HG02610 (cell line): ENCODE results near the gene KDM2A.

Experiments used
- ATAC-seq: cut with Tn5 transposase; IDR thresholded peaks from one replicate; pipeline ENCODE4 v1.9.1; 2021; ENCODE audit warnings: mild to moderate bottlenecking, moderate library complexity; ENCODE audit not compliant: unreplicated experiment

Gene KDM2A

GRCh38 chr11:67271205-67271540 is 152.1 kb downstream of the KDM2A start:
- ATAC-seq, result no peak

DNA sequence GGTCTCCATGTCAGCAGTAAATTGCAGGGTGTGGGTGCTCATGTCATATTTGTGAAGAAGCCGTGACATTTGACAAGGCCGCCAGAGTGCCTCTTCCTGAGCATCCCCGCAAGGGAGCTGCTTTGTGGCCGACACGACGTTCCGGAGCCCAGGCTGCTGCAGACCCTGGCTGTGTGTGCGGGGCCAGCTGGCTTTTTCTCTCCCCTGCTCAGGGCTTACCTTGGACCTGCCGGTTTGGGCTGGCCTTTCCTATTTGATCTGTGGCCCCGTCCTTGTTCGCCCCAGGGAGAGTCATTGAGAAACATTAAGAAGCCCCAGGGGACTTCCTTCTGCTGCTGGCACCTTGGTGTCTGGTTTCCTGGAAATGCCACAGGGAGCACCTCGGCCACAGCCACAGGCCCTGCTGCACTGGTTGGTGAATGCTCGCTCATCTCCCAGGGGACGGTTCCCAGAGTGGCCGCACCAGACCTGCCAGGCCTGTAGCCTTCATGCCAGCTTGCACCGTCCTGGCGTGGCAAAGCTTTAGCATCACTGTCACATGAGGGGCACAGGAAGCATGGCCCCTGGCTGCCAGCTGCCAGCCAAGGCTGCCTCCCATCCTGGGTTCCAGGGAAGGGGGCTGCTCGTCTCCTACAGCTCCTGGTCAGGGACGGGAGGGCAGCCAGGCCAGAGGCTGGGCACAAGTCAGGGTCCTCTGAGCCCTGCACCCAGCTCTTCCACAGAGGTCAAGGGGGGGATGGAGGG is 152.7 kb downstream of the KDM2A start:
- no peak for ATAC-seq

DNA sequence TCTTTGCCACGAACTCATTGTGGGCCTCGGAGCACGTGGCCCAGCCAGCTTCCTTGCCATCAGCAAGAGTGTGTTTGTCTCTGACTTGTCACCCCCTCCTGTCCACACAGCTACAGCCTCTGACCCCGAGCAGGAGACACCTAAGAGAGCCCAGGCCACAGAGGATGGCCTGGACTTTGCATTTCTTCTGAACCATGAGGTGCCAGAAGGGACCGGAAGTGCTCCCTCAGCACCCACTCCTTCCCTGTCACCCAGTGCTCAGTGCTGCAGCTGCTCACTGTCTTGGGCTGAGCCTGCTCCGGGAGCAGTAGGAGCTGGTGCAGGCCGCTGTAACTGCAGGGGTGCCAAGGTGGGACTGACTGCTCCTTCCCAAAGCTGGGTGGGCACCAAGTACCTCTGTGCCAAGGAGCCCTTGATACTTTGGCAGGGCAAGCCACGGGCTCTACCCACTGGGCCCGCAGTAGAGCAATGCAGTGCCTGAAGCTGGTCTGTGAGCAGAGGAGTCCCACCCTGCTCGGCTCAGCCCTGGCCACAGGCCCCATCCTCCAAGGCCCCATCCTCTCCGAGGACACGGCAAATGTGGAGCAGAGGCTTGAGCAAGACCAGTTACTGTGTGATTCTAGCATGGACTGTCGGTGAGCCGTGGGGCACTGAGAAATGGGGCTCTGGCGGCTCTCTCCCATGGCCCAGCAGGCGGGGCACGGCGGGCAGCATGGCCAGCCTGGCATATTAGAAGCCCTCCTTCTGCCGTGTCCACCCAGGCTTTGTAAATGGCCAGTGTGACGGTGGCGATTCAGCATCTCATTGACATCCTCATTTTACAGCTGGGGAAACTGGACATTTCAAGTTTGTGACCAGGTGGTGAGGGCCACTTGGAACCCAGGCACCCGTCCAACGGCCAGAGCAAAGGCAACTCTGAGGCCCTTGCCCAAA is 153.5 kb downstream of the KDM2A start:
- ATAC-seq, result no peak

GRCh38 chr11:67273260-67273990 is 154.4 kb downstream of the KDM2A start:
- no peak for ATAC-seq

DNA sequence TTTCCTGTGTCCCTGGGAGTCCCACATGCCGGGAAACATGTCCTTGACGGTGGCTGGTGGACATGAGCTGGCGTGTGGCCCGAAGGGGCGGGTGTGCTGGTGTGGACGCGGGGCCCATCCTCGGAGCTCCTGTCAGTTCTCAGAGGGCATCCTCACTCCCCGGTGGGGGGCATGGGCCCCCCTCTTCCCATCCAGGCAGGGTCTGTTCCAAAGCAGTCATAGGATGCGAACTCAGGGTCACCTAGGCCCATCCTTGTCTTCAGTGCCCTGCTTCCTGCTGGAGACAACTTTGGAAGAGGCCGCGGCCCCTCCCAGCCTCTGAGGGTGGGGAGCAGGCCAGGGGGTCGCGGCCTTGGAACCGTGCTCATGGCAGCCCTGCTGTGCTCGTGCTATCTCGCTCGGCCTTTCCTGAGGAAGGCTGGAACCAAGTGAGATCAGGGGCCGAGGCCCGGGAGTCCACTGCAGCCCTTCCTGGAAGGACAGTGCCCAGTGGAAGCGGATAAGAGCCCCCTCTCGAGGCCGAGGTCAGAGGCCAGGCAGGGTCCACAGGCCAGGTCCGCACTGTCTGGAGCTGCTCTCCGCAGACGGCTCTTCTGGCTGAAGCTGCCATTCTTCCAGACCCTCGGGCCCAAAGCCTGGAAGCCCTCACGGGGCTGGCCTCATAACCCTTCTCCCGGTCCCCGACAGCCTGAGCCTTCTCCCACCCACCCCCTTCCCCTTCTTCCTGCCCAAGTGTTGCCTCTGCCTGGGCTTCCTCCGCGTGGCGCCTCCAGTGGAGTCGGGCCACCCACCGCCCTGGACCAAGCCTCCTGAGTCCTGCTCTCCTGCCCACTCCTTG is 155.9 kb downstream of the KDM2A start:
- ATAC-seq, result no peak

GRCh38 chr11:67275606-67276409 is 156.7 kb downstream of the KDM2A start:
- ATAC-seq, result no peak

DNA sequence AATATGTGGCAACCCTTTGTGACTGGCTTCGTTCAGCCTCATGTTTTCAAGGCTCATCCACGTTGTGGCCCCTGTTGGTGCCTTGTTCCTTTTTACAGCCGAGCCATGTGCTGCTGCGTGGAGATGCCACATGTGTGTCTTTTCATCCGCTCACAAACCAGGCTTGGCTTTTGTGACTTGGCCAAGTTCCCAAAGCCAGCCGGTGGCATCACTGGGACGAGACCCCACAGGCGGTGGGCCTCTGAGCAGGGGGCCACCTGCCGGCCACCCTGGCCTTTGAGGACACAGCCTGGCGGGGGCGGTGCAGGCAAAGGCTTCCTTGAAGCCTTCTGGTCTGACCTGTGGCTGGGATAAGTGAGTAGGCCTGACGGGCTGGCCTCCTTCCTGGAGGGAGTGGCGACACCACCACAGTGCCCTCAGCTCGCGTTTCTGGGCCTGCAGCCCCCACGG is 157.7 kb downstream of the KDM2A start:
- no peak for ATAC-seq

DNA sequence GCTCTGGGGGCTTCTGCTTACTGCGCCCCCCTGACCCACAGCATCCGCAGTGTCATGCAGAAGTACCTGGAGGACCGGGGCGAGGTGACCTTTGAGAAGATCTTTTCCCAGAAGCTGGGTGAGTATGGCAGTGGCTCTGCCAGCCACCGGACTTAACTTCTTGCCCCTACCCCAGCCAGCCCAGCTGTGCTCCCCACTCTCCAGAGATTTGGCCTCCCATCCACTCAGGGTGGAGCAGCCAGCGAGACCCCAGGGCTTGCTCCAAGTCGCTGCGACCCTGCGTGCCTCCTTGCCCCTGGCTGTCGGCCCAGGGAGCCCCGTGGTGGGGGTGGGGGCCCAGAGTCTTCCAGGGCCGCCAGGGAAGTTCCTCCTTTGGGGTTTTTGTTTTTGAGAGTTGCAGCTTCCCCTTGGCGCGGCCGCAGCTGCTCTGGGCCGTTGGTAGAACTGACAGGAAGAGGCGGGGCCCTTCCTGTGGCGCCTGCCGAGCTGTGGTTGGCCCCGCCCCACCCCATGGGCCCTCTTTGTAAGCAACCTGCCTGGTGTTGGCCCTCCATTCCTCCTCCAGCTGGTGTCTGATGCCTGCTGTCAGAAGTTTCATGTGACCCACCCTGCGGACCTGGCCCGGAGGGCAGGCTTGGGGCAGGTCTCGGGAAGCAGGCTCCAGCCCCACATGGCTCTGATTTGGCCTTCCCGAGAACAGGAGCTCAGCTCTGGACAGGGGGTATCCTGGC is 158.3 kb downstream of the KDM2A start:
- peak; percentile 76 for ATAC-seq

DNA sequence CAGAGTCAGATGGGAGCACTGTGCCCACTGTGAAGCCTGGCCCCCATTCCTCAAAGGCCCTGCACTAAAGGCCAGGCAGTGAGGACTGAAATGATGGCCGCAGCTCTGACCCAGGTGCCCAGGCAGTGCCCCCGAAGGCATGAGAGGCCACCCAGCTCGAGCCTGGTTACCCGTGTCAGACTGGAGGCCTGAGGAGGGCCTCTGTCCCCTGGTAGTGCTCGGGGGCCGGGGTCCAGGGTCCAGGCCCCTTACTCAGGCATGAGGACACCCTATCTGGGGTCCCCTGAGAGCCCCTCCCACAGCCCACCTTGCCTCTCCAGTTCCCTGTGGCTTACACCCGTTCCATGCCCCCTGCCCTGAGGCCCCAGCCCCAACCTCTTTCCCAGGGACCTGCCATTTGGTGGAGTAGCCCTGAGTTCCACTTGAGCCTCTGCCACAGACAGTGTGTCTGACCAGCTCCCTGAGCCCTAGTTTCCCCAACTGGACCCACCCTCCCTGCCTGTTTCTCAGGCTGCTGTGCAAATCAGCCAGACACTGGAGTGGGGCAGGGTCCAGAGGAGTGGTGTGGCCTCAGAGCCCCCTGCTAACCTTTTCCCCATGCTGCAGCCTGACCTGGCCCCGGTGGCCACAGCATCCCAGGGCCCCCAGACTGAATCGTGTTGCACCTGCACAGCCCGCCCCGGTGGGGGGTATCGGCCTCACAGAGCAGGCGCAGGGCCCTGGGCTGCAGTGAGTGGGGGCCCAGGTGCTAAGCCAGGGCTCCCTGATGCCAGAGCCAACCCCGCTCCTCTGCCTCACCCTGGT is 159.3 kb downstream of the KDM2A start:
- ATAC-seq, result no peak

GRCh38 chr11:67278939-67279588 is 160.0 kb downstream of the KDM2A start:
- ATAC-seq, result no peak

GRCh38 chr11:67279589-67280340 is 160.7 kb downstream of the KDM2A start:
- ATAC-seq, result no peak

- ATAC-seq, result no peak
Measured at GRCh38 chr11:67280341-67280787, 161.3 kb downstream of the KDM2A start.

DNA sequence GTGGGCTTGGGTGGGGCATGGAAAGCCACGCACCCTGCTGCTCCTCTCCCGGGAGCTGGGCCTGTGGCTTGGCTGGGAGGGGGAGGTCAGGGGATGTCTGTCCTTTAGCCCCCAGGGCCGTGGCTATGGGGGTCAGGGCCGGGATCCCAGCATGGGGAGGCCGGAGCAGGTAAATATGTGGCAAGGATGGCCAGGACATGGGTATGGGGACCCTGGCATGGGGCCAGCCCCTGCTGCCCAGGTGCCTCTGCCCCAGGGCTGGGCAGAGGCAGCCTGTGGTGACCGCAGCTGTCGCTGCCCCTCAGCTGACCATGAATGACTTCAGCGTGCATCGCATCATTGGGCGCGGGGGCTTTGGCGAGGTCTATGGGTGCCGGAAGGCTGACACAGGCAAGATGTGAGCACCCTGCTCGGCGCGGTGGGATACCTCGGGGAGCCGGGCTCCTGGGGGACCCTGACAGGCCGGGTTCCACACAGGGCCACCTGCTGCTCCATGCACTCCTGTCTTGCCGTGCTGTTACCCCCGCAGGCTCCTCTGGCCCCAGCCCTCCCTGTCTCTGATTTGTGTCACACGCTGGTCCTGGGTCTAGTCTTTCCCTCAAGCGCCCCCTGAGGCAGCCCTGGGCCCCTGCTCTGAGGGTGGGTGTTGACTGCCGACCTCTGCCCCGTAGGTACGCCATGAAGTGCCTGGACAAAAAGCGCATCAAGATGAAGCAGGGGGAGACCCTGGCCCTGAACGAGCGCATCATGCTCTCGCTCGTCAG is 161.9 kb downstream of the KDM2A start:
- no peak for ATAC-seq

GRCh38 chr11:67281552-67282150 is 162.6 kb downstream of the KDM2A start:
- no peak for ATAC-seq

- no peak for ATAC-seq
Measured at GRCh38 chr11:67282155-67282875, 163.3 kb downstream of the KDM2A start.
